GM12872 (cell line): ENCODE results near the gene TMOD2.

ENCODE experiments used
- CTCF ChIP-seq: IDR thresholded peaks from 3 replicates; pipeline ENCODE4 v1.5.1; 2011; ENCODE audit warnings: low read depth, mild to moderate bottlenecking, low read length, moderate library complexity; ENCODE audit not compliant: insufficient read depth

TMOD2 gene

GRCh38 chr15:51796847-51797401, 45.5 kb downstream of the TMOD2 start:
- no peak for TF ChIP-seq CTCF

GRCh38 chr15:51798281-51798680, 46.9 kb downstream of the TMOD2 start:
- no peak for TF ChIP-seq CTCF

- no peak for TF ChIP-seq CTCF
Measured at GRCh38 chr15:51799282-51800252, 48.2 kb downstream of the TMOD2 start.

- TF ChIP-seq CTCF = peak; percentile 68
Measured at GRCh38 chr15:51801391-51801835, 50.0 kb downstream of the TMOD2 start.

GRCh38 chr15:51802593-51802992, 51.2 kb downstream of the TMOD2 start:
- no peak for TF ChIP-seq CTCF

GRCh38 chr15:51803965-51804364, 52.6 kb downstream of the TMOD2 start:
- TF ChIP-seq CTCF = no peak

- no peak for TF ChIP-seq CTCF
Measured at GRCh38 chr15:51806123-51806522, 54.7 kb downstream of the TMOD2 start.
